Thymus (tissue), 11 donors: ENCODE results near the gene ANKRD44. TPM values are rescaled to one million over a fixed set of nuclear protein-coding genes. Genes with fewer than 3 reads are reported as not detected.

Experiments used
- DNase-seq, 9 donors: peaks; one replicate each; pipeline ENCODE4 v3.0.0-alpha.2; 2013; ENCODE audit warnings: low spot score in 9 of 9, low read depth in 6 of 9, missing footprints in 1 of 9
- H3K27ac ChIP-seq, 2 donors: one replicate each; pipeline ENCODE4 v1.5.1; 2013; ENCODE audit warnings: control low read depth in 1 of 2, low read depth in 1 of 2, low read length in 1 of 2, mild to moderate bottlenecking in 1 of 2, moderate library complexity in 1 of 2
- H3K27me3 ChIP-seq, 2 donors: one replicate each; pipeline ENCODE4 v1.5.1; 2013; ENCODE audit warnings: low read length in 1 of 2; ENCODE audit not compliant: control insufficient read depth in 2 of 2, insufficient read depth in 1 of 2
- H3K36me3 ChIP-seq, 2 donors: one replicate each; pipeline ENCODE4 v1.5.1; 2013; ENCODE audit warnings: low read length in 1 of 2, mild to moderate bottlenecking in 1 of 2, moderate library complexity in 1 of 2; ENCODE audit not compliant: control insufficient read depth in 2 of 2, insufficient read depth in 2 of 2
- H3K4me1 ChIP-seq, 2 donors: one replicate each; pipeline ENCODE4 v1.5.1; 2013; ENCODE audit warnings: low read length in 2 of 2; ENCODE audit not compliant: control insufficient read depth in 2 of 2, insufficient read depth in 2 of 2
- H3K4me3 ChIP-seq, 2 donors: one replicate each; pipeline ENCODE4 v1.5.1; 2013; ENCODE audit warnings: low read length in 2 of 2, control low read depth in 1 of 2, mild to moderate bottlenecking in 1 of 2
- H3K9me3 ChIP-seq, 2 donors: one replicate each; pipeline ENCODE4 v1.5.1; 2013; ENCODE audit warnings: low read length in 1 of 2, mild to moderate bottlenecking in 1 of 2; ENCODE audit not compliant: control insufficient read depth in 2 of 2, insufficient read depth in 1 of 2
- WGBS: extraction: QIAGEN DNeasy Blood & Tissue Kit; methylation state at CpG from one replicate; pipeline ENCODE4 v1.1.7; 2013; 5-methylcytosine and 5-hydroxymethylcytosine counted together
- polyA plus RNA-seq: library from polyadenylated mRNA; stranded (reverse); fragments of 200-250 nt; gene quantifications from one replicate; pipeline ENCODE4 v1.2.3, GENCODE V29; 2013
- total RNA-seq: library from RNA; stranded (reverse); fragments of 120-200 nt; gene quantifications from one replicate; pipeline ENCODE4 v1.2.4, GENCODE V29; 2013
- donor health status: healthy.

Gene ANKRD44
- total and polyA plus RNA-seq, 2 donors = 25.2 to 72.9 TPM

DNA sequence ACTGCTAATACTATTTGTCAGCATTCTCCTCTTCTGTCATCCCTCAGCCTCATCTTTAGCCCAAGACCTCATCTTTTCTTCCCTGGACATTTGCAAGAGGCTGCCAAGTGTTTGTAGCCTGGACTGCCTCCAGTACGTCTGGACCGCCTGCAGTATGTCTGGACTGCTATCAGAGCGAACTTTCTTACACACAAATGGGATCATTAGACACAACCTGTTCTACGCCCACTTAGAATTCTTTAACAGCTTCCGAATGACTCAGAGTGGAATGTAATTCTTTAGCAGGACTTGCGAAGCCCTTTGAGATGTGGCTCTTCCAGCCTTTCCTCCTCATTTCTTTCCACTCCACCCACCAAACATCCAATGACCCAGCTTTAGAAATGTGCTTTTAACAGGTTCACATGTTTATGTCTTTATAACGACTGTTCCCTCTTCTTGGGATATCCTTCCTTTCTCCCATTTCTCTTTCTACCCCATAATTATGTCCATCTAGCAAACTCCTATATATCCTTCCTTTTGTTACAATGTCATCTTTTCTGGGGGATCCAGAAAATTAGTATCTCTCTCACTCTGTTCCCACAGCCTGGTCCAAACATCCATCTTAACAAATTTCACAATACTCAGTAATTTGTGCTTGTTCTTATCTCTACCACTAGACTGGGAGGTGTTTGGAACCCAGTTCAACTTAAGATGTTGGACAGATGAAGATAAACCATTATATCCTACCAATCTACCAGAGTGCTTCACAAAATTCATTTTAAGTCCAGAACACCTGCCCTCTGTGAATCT lies 212.8 kb downstream of the ANKRD44 start:
- H3K4me3 ChIP-seq = no peak overlapping the region
- no peak for DNase-seq
- 95% methylated on average over 7 of the region's 7 CpGs for WGBS

DNA sequence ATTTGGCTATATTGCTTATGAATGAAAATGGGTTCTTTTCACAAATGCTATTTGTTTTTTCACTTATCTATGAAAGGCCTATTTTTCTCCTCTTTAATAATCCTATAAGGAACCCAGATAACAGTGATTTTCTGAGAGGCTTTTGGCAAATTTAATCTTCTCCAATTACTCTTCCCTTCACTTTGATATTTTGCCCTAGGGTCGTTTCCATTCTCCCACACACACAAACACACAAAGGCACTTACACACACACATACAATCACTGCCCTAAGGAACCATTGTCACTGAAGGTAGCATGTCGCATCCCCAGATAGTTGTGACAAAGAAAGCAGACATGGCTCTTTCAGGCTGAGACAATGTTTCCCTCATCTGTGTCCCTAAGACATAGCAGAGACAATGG lies 213.9 kb downstream of the ANKRD44 start:
- H3K36me3 ChIP-seq = peaks cover 20 to 48% of the 10 kb centered on the region in 2 donors
- H3K4me3 ChIP-seq = no peak overlapping the region
- no peaks in the 10 kb centered on the region for H3K4me1 ChIP-seq
- 98% methylated on average over 2 of the region's 2 CpGs for WGBS
- DNase-seq = no peak
- no peaks in the 10 kb centered on the region for H3K27me3 ChIP-seq
- H3K27ac ChIP-seq = no peak overlapping the region
- H3K9me3 ChIP-seq = no peaks in the 10 kb centered on the region

More for the DNA sequence above, 212.8 kb downstream of the ANKRD44 start:
- no peaks in the 10 kb centered on the region for H3K9me3 ChIP-seq
- H3K27ac ChIP-seq = no peak overlapping the region
- H3K27me3 ChIP-seq = no peaks in the 10 kb centered on the region
- H3K36me3 ChIP-seq = peaks cover 17 to 45% of the 10 kb centered on the region in 2 donors
- H3K4me1 ChIP-seq = no peaks in the 10 kb centered on the region

DNA sequence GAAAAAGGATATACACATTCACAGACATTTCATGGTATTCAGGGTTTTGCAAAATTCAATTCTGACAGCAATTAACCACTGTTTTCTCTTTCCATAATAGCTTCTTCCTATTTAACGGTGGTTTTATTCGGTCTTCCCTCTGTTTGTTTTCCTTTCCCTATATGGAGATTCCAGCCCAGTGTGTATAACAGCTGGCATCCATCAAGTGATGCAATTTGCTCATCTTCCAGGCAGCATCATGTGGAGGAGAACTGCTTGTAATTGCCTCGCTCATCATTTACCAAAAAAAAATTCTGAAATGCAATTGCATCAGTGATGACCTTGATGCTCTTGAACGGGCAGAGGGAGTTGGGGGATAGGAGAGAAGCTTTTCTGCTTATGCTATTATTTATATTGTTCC lies 218.1 kb downstream of the ANKRD44 start:
- no peak overlapping the region for H3K27ac ChIP-seq
- H3K4me3 ChIP-seq = no peak overlapping the region
- H3K36me3 ChIP-seq = peaks cover 23 to 38% of the 10 kb centered on the region in 2 donors
- H3K9me3 ChIP-seq = peaks cover 0 to 6% of the 10 kb centered on the region in 2 donors
- no peak for DNase-seq
- WGBS = 93% methylated on average over 4 of the region's 4 CpGs
- peaks cover 3 to 5% of the 10 kb centered on the region in 2 donors for H3K4me1 ChIP-seq
- no peaks in the 10 kb centered on the region for H3K27me3 ChIP-seq

DNA sequence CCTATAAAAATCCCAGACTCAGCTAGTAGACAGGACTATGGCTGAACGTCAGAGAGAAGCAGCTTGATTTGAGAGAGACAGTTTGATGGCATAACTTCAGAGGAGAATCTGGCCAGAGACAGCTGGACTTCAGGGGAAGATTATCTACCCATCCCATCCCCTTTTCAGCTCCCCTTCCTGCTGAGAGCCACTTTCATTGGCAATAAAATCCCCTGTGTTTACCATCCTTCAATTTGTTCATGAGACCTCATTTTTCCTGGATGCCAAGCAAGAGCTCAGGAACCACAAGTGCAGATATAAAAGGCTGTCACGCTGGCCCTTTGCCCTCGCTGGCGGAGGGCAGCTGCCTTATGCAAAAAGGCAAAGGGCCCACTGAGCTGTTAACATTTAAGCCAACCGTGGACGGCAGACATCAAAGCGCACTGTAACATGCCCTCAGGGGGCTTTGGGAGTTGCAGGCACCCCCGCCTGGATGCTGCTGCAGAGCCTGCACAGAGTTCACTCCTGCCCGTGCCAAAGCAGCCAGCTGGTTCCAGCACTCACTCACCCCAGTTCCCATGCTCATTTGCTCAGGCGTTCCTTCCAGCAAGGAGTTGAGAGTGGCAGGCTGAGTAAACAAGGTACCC lies 219.7 kb downstream of the ANKRD44 start:
- peaks cover 0 to 6% of the 10 kb centered on the region in 2 donors for H3K9me3 ChIP-seq
- WGBS = 96% methylated on average over 10 of the region's 10 CpGs
- DNase-seq = no peak
- no peak overlapping the region for H3K4me3 ChIP-seq
- H3K4me1 ChIP-seq = peaks cover 3 to 5% of the 10 kb centered on the region in 2 donors
- peaks cover 23 to 44% of the 10 kb centered on the region in 2 donors for H3K36me3 ChIP-seq
- no peaks in the 10 kb centered on the region for H3K27me3 ChIP-seq
- no peak overlapping the region for H3K27ac ChIP-seq

DNA sequence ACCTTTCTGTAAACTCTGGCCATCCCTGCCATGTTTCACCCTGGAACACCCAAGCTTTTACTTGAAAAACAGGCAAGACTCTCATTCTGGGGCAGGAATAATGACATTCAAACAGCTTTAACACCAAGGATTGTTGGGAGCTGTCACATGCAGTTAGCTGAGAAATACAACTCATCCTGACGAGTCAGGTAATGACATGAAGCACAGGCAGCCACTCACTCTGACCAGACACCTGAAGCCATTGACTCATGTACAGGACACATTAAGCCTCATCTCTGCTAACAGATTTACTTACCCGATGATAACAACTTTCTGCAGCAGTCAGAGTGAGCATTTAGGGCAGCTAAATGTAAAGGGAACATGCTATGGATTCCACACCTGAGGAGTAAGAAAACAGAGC lies 220.9 kb downstream of the ANKRD44 start:
- DNase-seq = no peak
- H3K27me3 ChIP-seq = no peaks in the 10 kb centered on the region
- peaks cover 3 to 5% of the 10 kb centered on the region in 2 donors for H3K4me1 ChIP-seq
- WGBS = 95% methylated on average over 2 of the region's 2 CpGs
- peak overlapping the region in 1 of 2 donors; percentile 4 for H3K27ac ChIP-seq
- no peak overlapping the region for H3K4me3 ChIP-seq
- H3K36me3 ChIP-seq = peaks cover 16 to 41% of the 10 kb centered on the region in 2 donors
- H3K9me3 ChIP-seq = peaks cover 0 to 6% of the 10 kb centered on the region in 2 donors

DNA sequence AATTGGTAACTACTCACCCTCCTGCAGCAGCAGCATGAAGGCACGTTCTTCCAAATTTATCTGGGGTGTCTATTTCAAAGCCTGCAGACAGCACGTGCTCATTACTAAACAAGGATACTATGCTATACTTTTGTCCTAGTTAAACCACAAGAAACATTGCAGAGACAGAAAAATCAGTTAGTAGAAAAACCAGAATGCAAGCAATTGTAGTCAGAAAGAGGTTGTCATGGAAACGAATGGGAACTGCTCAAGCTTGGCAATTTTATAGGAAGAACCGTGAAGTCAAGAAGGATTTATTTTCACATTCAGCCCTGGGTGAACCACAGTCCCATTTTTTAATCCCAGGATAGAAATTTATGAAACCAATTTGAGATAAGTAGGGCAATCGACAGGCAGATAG lies 221.9 kb downstream of the ANKRD44 start:
- peaks cover 3 to 5% of the 10 kb centered on the region in 2 donors for H3K4me1 ChIP-seq
- H3K27ac ChIP-seq = peak overlapping the region in 1 of 2 donors; percentile 15
- 32% methylated on average over 5 of the region's 5 CpGs for WGBS
- peaks cover 0 to 6% of the 10 kb centered on the region in 2 donors for H3K9me3 ChIP-seq
- peak in 3 of 9 donors; percentile 12 to 56 (median 13) for DNase-seq
- H3K36me3 ChIP-seq = peaks cover 19 to 43% of the 10 kb centered on the region in 2 donors
- H3K27me3 ChIP-seq = no peaks in the 10 kb centered on the region
- H3K4me3 ChIP-seq = no peak overlapping the region

DNA sequence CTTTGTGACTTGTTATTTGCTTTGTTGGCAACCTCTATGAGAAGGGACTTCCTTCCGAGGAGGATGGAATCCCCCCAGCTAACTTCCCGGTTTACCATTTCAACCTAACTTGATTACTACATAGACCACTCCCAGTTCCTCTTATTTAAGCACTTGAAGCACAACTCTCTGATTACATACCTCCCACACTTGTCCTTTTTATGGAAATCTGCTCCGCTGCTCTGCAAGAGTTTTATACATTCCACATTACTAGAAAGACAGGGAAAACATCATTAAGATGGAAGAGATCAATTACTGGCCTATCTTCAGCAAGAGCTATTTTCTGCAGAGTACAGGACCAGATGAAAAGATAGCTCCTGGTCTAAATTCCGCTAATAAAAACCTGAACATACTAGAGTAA lies 224.1 kb downstream of the ANKRD44 start:
- Histone ChIP-seq H3K36me3 (peaks cover 22 to 58% of the 10 kb centered on the region in 2 donors), H3K27ac (no peak overlapping the region), H3K4me1 (peaks cover 3 to 5% of the 10 kb centered on the region in 2 donors), H3K9me3 (peaks cover 0 to 6% of the 10 kb centered on the region in 2 donors), H3K27me3 (no peaks in the 10 kb centered on the region), H3K4me3 (no peak overlapping the region)
- WGBS = 95% methylated on average over 4 of the region's 4 CpGs
- DNase-seq = no peak

DNA sequence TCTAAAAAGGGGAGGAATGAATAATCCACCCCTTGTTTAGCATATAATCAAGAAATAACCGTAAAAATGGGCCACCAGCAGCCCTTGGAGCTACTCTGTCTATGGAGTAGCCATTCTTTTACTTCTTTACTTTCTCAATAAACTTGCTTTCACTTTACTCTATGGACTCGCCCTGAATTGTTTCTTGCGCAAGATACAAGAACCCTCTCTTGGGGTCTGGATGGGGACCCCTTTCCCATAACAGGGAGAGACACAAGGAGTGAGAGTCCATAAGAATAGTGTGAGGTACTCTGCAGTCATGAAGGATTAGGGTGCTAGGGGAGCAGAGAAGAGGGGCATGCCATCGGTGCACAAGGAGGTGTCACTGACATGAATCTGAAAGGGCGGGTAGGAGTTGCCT lies 224.9 kb downstream of the ANKRD44 start:
- Histone ChIP-seq H3K36me3 (peaks cover 22 to 60% of the 10 kb centered on the region in 2 donors), H3K27ac (no peak overlapping the region), H3K4me1 (peaks cover 3 to 10% of the 10 kb centered on the region in 2 donors), H3K9me3 (peaks cover 0 to 2% of the 10 kb centered on the region in 2 donors), H3K27me3 (no peaks in the 10 kb centered on the region), H3K4me3 (no peak overlapping the region)
- no peak for DNase-seq
- whole genome bisulfite sequencing = 99% methylated on average over 5 of the region's 5 CpGs

DNA sequence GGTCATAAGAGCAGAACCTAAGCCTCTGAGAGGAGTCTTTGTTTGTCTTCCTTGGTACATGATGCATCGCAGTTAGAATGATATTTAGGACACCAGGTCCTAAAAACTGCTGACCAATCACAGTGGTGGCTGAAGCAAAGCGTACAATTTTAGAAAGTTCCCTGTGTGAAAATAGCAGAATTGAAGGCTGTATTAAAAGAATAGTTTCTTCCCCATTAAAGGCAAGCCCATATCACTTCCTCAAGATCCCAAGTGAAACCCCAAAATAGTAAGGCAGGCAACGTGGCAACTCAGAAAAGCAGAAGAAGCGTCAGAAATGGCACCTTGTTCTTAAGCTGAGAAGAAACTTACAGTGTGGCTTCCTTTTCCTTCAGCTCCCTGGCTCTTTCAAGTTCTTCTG lies 229.3 kb downstream of the ANKRD44 start:
- Histone ChIP-seq H3K27me3 (no peaks in the 10 kb centered on the region), H3K4me3 (no peak overlapping the region), H3K27ac (no peak overlapping the region), H3K4me1 (peaks cover 0 to 9% of the 10 kb centered on the region in 2 donors), H3K9me3 (no peaks in the 10 kb centered on the region), H3K36me3 (peaks cover 38 to 79% of the 10 kb centered on the region in 2 donors)
- 72% methylated on average over 4 of the region's 4 CpGs for WGBS
- no peak for DNase-seq
